Progenitor cell of endocrine pancreas (in vitro differentiated cells): ENCODE data around the gene PLEKHG4. TPM values are rescaled to one million over a fixed set of nuclear protein-coding genes. Genes with fewer than 3 reads are reported as not detected.

ENCODE experiments used
- DNase-seq: peaks from one replicate; pipeline ENCODE4 v3.0.0; 2021; ENCODE audit warnings: low spot score; ENCODE audit not compliant: unreplicated experiment
- H3K27ac Mint-ChIP-seq: 2 replicates; pipeline ENCODE4 v1.8.0; 2021; ENCODE audit warnings: mild to moderate bottlenecking, moderate library complexity, mixed read lengths
- H3K27me3 Mint-ChIP-seq: 2 replicates; pipeline ENCODE4 v1.8.0; 2021; ENCODE audit warnings: mixed read lengths
- H3K36me3 Mint-ChIP-seq: 2 replicates; pipeline ENCODE4 v1.8.0; 2022; ENCODE audit warnings: mixed read lengths; ENCODE audit not compliant: insufficient read depth
- H3K4me1 Mint-ChIP-seq: 2 replicates; pipeline ENCODE4 v1.8.0; 2021; ENCODE audit warnings: low read depth, mixed read lengths
- H3K4me3 Mint-ChIP-seq: 2 replicates; pipeline ENCODE4 v1.8.0; 2021; ENCODE audit warnings: low read depth, mild to moderate bottlenecking, moderate library complexity, mixed read lengths
- H3K9me3 Mint-ChIP-seq: 2 replicates; pipeline ENCODE4 v1.8.0; 2021; ENCODE audit warnings: low read depth, mixed read lengths
- CTCF ChIP-seq: fragments of 200-600 bp; sonication (generic); IDR thresholded peaks from one replicate; pipeline ENCODE4 v1.5.0; 2021; ENCODE audit warnings: antibody characterized with exemption, mild to moderate bottlenecking; ENCODE audit not compliant: unreplicated experiment
- total RNA-seq: library from RNA; stranded (reverse); gene quantifications from 2 replicates; pipeline ENCODE4 v1.2.1, GENCODE V29; 2021

The PLEKHG4 gene
- total RNA-seq, 1 donor from 2014 or later = 3.3 TPM

DNA sequence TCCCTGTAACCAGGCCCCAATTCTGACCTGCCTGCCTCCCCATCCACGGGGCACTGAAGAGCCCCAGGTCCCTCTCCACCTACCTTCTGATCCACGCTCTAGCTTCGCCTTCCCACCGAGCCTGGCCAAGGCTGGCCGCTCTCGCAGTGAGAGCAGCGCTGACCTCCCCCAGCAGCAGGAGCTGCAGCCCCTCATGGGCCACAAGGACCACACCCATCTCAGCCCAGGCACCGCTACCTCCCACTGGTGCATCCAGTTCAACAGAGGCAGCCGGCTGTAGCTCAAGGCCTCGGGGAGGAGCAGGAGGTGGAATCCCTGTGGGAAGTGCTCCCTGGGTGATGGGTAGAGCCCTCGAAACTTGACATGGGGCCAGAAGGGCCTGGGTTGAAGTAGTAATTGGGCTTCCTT is 8.4 kb upstream of the PLEKHG4 start:
- H3K27me3 Mint-ChIP-seq = peaks cover 4% of the 10 kb centered on the region
- H3K36me3 Mint-ChIP-seq = no peaks in the 10 kb centered on the region
- no peak overlapping the region for H3K4me3 Mint-ChIP-seq
- H3K9me3 Mint-ChIP-seq = no peaks in the 10 kb centered on the region
- no peak overlapping the region for H3K27ac Mint-ChIP-seq
- no peaks in the 10 kb centered on the region for H3K4me1 Mint-ChIP-seq
- no peak for DNase-seq
- TF ChIP-seq CTCF = no peak

DNA sequence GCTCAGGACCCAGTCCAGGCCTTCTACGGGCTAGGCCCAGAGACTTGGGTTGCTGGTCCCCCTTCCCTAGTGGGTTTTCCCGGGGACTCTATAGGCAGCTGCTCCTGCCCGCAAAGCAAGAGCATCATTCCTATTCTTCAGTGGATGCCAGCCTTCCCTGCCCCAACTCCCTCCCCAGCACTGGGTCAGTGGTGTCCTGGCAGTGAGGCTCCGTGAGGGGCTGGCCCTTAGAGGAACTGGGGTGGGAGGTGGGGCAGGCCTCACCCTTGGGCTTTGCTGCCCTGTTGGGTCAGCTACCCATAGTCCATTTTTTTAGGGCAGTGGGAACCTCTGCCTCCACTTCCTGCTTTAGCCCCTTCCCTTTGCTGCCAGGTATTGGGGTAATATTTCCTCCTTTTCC is 7.9 kb upstream of the PLEKHG4 start:
- no peaks in the 10 kb centered on the region for H3K9me3 Mint-ChIP-seq
- no peak for DNase-seq
- no peaks in the 10 kb centered on the region for H3K27me3 Mint-ChIP-seq
- no peaks in the 10 kb centered on the region for H3K36me3 Mint-ChIP-seq
- no peak overlapping the region for H3K4me3 Mint-ChIP-seq
- no peak overlapping the region for H3K27ac Mint-ChIP-seq
- H3K4me1 Mint-ChIP-seq = no peaks in the 10 kb centered on the region
- no peak for TF ChIP-seq CTCF

DNA sequence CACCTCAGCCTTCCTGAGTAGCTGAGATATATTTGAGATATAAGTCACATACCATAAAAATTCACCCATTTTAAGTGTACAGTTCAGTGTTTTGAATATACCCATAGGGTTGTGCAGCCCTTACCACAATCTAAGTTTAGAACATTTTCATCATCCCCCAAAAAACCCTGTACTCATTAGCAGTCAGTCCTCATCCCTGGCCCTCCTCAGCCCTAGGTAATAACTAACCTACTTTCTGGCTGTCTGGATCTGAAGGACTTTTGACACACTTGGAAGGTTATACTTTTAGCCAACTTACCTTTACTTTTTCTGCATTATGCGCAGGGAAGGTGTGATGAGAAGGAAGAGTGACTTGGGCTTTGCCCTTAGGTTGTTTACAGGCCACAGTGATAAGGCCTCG is 4.0 kb upstream of the PLEKHG4 start:
- no peaks in the 10 kb centered on the region for H3K9me3 Mint-ChIP-seq
- DNase-seq = no peak
- peaks cover 6% of the 10 kb centered on the region for H3K27me3 Mint-ChIP-seq
- no peak overlapping the region for H3K27ac Mint-ChIP-seq
- no peak for TF ChIP-seq CTCF
- H3K36me3 Mint-ChIP-seq = no peaks in the 10 kb centered on the region
- no peaks in the 10 kb centered on the region for H3K4me1 Mint-ChIP-seq
- no peak overlapping the region for H3K4me3 Mint-ChIP-seq

DNA sequence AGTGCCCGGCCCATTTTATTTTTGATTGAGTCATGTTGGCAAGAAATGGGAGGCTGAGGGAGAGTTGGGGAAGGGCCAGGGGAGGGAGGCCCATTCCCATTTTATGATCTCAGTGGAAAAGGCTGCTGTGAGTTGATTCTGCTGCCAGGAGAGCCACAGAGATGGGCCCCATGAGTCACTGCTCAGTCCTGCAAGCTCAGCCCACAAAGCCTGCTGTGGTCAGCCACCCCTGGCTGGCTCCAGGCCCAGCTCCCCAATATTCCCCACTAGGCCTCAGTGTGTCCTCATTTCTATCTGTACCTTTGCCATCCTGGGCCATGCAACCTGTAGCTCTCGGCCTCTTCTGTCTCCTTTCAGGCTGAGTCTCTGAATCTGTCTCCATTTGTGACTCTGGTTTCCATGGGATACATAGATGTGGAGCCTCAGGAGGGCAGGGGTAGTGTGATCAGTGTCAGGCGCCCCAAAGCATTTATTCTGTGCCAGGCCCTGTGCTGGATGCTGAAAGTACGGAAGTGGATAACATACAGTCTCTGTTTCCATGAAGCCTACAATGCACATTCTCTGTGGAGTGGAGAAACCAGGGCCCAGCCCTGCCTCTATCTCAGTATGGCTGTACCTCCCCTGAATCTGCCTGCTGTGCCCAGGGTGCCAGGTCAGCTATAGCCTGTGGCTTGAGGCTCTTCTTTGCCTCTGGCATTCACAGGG is 1.9 kb upstream of the PLEKHG4 start:
- Mint-ChIP-seq H3K4me3 (peak overlapping the region; percentile 23), H3K27ac (no peak overlapping the region)

More for the DNA sequence above, 1.9 kb upstream of the PLEKHG4 start:
- Mint-ChIP-seq H3K36me3 (no peaks in the 10 kb centered on the region), H3K4me1 (no peaks in the 10 kb centered on the region), H3K27me3 (peaks cover 6% of the 10 kb centered on the region), H3K9me3 (no peaks in the 10 kb centered on the region)
- no peak for DNase-seq
- no peak for TF ChIP-seq CTCF
